ENCODE measurements around the gene RIPPLY2. TPM values are rescaled to one million over a fixed set of nuclear protein-coding genes. Genes with fewer than 3 reads are reported as not detected.

RIPPLY2 gene
- total RNA-seq, 3 donors from 2014 or later = not detected

GRCh38 chr6:83859410-83860358 is 6.5 kb downstream of the RIPPLY2 start, which contains the start of gene CYB5R4:
CYB5R4 (plus strand) TSS chr6:83859689; CDS start chr6:83859783, 94 bp downstream.
- Histone ChIP-seq H3K27me3 (no peaks in the 10 kb centered on the region), H3K9me3 (no peaks in the 10 kb centered on the region), H3K27ac (peak within 1 kb of the TSS; percentile 88 to 90), H3K4me1 (peaks cover 0 to 16% of the 10 kb centered on the region in 2 donors), H3K36me3 (no peaks in the 10 kb centered on the region), H3K4me3 (peak within 1 kb of the TSS; percentile 79 to 90 (median 87))
- TF ChIP-seq POLR2A (IDR thresholded peaks at IDR 0.05) = peak; percentile 65
- no peak for TF ChIP-seq CTCF (IDR thresholded peaks at IDR 0.05)
- TF ChIP-seq POLR2AphosphoS5 (IDR thresholded peaks at IDR 0.05) = peak; percentile 66 to 88 (median 82)
- intact Hi-C loops (cut with DNase I; ENCODE audit: low total_unique reads) = no loop called here
- DNase-seq (ENCODE audit: low spot score in 2 of 2) = peak; percentile 91 to 94

- intact Hi-C loops (cut with DNase I; ENCODE audit: low total_unique reads) = no loop called here
- peak overlapping the region; percentile 88 to 90 for H3K27ac ChIP-seq
- TF ChIP-seq CTCF (IDR thresholded peaks at IDR 0.05) (no peak), POLR2A (IDR thresholded peaks at IDR 0.05) (no peak), POLR2AphosphoS5 (IDR thresholded peaks at IDR 0.05) (no peak)
- no peaks in the 10 kb centered on the region for H3K36me3 ChIP-seq
- H3K4me1 ChIP-seq = peaks cover 0 to 16% of the 10 kb centered on the region in 2 donors
- DNase-seq (ENCODE audit: low spot score in 2 of 2) = no peak
- peak overlapping the region; percentile 79 to 90 (median 87) for H3K4me3 ChIP-seq
- H3K27me3 ChIP-seq = no peaks in the 10 kb centered on the region
- H3K9me3 ChIP-seq = no peaks in the 10 kb centered on the region
These were observed 7.2 kb downstream of the RIPPLY2 start for GRCh38 chr6:83860359-83860755.

- Histone ChIP-seq H3K27me3 (no peaks in the 10 kb centered on the region), H3K9me3 (no peaks in the 10 kb centered on the region), H3K4me3 (peak overlapping the region; percentile 79 to 90 (median 87)), H3K36me3 (no peaks in the 10 kb centered on the region), H3K4me1 (peaks cover 0 to 16% of the 10 kb centered on the region in 2 donors), H3K27ac (no peak overlapping the region)
- intact Hi-C loops (cut with DNase I; ENCODE audit: low total_unique reads) = no loop called here
- no peak for DNase-seq (ENCODE audit: low spot score in 2 of 2)
- TF ChIP-seq POLR2A (IDR thresholded peaks at IDR 0.05) (no peak), POLR2AphosphoS5 (IDR thresholded peaks at IDR 0.05) (no peak), CTCF (IDR thresholded peaks at IDR 0.05) (no peak)
These were observed 7.8 kb downstream of the RIPPLY2 start for GRCh38 chr6:83860782-83861495.

- Histone ChIP-seq H3K9me3 (peaks cover 0 to 12% of the 10 kb centered on the region in 2 donors), H3K4me3 (no peak overlapping the region), H3K27ac (no peak overlapping the region), H3K4me1 (peaks cover 0 to 16% of the 10 kb centered on the region in 2 donors), H3K36me3 (no peaks in the 10 kb centered on the region), H3K27me3 (no peaks in the 10 kb centered on the region)
- no peak for DNase-seq (ENCODE audit: low spot score in 2 of 2)
- TF ChIP-seq POLR2A (IDR thresholded peaks at IDR 0.05) (no peak), CTCF (IDR thresholded peaks at IDR 0.05) (no peak), POLR2AphosphoS5 (IDR thresholded peaks at IDR 0.05) (no peak)
- intact Hi-C loops (cut with DNase I; ENCODE audit: low total_unique reads) = no loop called here
These were observed 9.8 kb downstream of the RIPPLY2 start for GRCh38 chr6:83862776-83863471.

All from breast epithelium (tissue), 4 donors.